Testis (tissue), 3 donors: ENCODE measurements around the gene RPS6KA5. TPM values are rescaled to one million over a fixed set of nuclear protein-coding genes. Genes with fewer than 3 reads are reported as not detected.
"Not testable (repeated sequence)": the region's sequence is repeated elsewhere in the genome, so short reads cannot be mapped to it uniquely, and the experiment has no call there.

Source experiments
- DNase-seq: peaks from one replicate; pipeline ENCODE4 v3.0.0-alpha.2; 2019
- H3K27ac ChIP-seq, 2 donors: fragments of 200-600 bp; sonication (generic); one replicate each; pipeline ENCODE4 v1.5.1; 2019
- H3K27me3 ChIP-seq: fragments of 200-600 bp; sonication (generic); one replicate; pipeline ENCODE4 v1.5.1; 2019
- H3K36me3 ChIP-seq: fragments of 200-600 bp; sonication (generic); one replicate; pipeline ENCODE4 v1.5.1; 2017; ENCODE audit warnings: low read depth; ENCODE audit errors: missing control alignments
- H3K4me1 ChIP-seq: fragments of 200-600 bp; sonication (generic); one replicate; pipeline ENCODE4 v1.5.1; 2019
- H3K4me3 ChIP-seq, 2 donors: fragments of 200-600 bp; sonication (generic); one replicate each; pipeline ENCODE4 v1.5.1; 2017 to 2019
- H3K9me3 ChIP-seq: fragments of 200-600 bp; sonication (generic); one replicate; pipeline ENCODE4 v1.5.1; 2017
- POLR2A ChIP-seq: fragments of 450-650 bp; IDR thresholded peaks from one replicate; pipeline ENCODE4 v1.6.1; 2017; ENCODE audit warnings: antibody characterized with exemption, mild to moderate bottlenecking, moderate library complexity
- WGBS, 2 donors: methylation state at CpG; one replicate each; pipeline ENCODE4 v1.1.5; 2018; 5-methylcytosine and 5-hydroxymethylcytosine counted together
- intact Hi-C: fragments of 100-400 bp; cut with DNase I; formaldehyde crosslinking; loops from one replicate; pipeline ENCODE4 v1.15.1; 2023; ENCODE audit warnings: low total_unique reads
- polyA plus RNA-seq: library from polyadenylated mRNA; stranded (reverse); fragments of 350-450 nt; fragmentation: Illumina TruSeq; extraction: RNeasy Lipid Tissue Mini Kit (QIAGEN cat#74804); gene quantifications from one replicate; pipeline ENCODE4 v1.2.3, GENCODE V29; 2014; ENCODE audit warnings: low read depth, low replicate concordance; ENCODE audit not compliant: insufficient read depth
- total RNA-seq, 2 donors: library from RNA; depleted of rRNA; stranded (reverse); fragments of >200 nt; gene quantifications; one replicate each; pipeline ENCODE4 v1.2.3, GENCODE V29; 2016
- TF ChIP-seq, protein P1 (sequence below), 3 experiments: fragments of 450-650 bp in 2 of 3; fragments of 200-600 bp in 1 of 3; sonication (generic) in 1 of 3; IDR thresholded peaks; one replicate each; pipeline ENCODE4 v1.5.1; 2016 to 2019; ENCODE audit warnings: antibody characterized with exemption in 3 of 3, mild to moderate bottlenecking in 2 of 3, moderate library complexity in 1 of 3

The RPS6KA5 gene
- total and polyA plus RNA-seq, 3 donors from 2014 or later: 6.4 to 11.0 (median 9.4) TPM

DNA sequence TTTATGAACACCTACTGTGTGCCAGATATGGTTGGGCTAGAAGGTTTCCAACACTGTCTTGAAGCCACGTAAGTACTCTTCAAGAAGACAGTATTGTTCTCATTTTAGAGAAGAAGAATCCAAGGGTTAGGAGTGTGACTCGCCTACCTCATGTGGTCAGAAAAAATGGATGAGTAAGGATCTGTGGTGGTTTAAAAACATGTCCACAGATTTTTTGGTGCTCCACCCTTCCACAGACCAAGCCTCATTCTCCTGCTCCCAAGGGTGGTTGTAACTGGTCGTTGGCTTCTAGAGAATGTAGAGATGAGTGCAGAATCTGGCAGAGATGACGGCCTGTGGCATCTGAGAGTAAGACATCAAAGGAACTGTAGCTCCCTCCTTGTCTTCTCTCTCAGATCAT lies 213.9 kb downstream of the RPS6KA5 start:
- no peaks in the 10 kb centered on the region for H3K4me1 ChIP-seq
- DNase-seq: no peak
- intact Hi-C loops: no loop called here
- H3K27ac ChIP-seq: no peak overlapping the region
- no peaks in the 10 kb centered on the region for H3K9me3 ChIP-seq
- TF ChIP-seq, protein P1, sequence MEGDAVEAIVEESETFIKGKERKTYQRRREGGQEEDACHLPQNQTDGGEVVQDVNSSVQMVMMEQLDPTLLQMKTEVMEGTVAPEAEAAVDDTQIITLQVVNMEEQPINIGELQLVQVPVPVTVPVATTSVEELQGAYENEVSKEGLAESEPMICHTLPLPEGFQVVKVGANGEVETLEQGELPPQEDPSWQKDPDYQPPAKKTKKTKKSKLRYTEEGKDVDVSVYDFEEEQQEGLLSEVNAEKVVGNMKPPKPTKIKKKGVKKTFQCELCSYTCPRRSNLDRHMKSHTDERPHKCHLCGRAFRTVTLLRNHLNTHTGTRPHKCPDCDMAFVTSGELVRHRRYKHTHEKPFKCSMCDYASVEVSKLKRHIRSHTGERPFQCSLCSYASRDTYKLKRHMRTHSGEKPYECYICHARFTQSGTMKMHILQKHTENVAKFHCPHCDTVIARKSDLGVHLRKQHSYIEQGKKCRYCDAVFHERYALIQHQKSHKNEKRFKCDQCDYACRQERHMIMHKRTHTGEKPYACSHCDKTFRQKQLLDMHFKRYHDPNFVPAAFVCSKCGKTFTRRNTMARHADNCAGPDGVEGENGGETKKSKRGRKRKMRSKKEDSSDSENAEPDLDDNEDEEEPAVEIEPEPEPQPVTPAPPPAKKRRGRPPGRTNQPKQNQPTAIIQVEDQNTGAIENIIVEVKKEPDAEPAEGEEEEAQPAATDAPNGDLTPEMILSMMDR (IDR thresholded peaks at IDR 0.05): no peak
- no peak for TF ChIP-seq POLR2A
- WGBS, 2 donors: 91 to 95% methylated on average over 4 of the region's 4 CpGs
- no peaks in the 10 kb centered on the region for H3K36me3 ChIP-seq
- H3K4me3 ChIP-seq: no peak overlapping the region
- H3K27me3 ChIP-seq: no peaks in the 10 kb centered on the region

DNA sequence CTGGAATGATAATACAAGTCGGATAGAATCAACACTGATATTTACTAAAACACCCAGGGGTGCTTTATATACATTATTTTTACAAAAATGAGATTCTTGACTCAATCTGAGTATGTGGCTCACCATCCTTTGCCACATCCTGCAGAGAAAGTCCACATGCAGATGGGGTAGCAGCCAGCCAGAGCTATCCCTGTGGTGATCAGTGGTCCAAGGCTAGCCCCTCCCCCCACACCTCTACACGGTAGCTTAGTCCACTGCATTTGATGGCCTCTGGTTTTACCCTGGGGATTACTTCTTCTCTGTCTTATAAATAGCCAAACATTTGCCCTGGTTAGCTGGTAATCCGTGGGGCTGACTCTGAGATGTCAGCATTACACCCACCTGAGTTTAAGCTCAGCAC lies 216.1 kb downstream of the RPS6KA5 start:
- intact Hi-C loops: no loop called here
- DNase-seq: no peak
- no peak overlapping the region for H3K27ac ChIP-seq
- no peaks in the 10 kb centered on the region for H3K9me3 ChIP-seq
- H3K4me3 ChIP-seq: no peak overlapping the region
- H3K27me3 ChIP-seq: no peaks in the 10 kb centered on the region
- TF ChIP-seq, protein P1 (IDR thresholded peaks at IDR 0.05): no peak
- no peak for TF ChIP-seq POLR2A
- no peaks in the 10 kb centered on the region for H3K36me3 ChIP-seq
- peaks cover 3% of the 10 kb centered on the region for H3K4me1 ChIP-seq
- WGBS, 2 donors: 83 to 96% methylated on average over 3 of the region's 3 CpGs

DNA sequence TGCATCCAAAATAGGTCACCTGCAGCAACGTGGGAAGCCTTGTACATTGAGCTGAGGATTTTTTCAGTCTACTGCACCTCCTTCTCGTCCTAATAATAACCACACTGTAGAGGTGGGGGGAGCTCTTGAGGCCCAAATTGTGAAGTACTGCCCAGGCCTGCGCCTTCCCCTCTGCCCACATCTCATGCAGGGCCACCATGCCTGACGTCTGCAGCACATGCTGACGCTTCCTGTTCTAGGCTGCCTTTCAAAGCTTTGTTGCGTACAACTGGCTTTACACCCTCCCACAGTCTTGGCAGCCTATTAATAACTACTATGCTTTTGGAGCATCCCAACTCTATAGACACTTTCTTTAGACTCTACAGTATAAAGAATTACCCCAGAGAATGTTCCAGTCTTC lies 217.7 kb downstream of the RPS6KA5 start:
- no peak for TF ChIP-seq POLR2A
- TF ChIP-seq, protein P1 (IDR thresholded peaks at IDR 0.05): no peak
- H3K4me3 ChIP-seq: no peak overlapping the region
- DNase-seq: peak; percentile 20
- WGBS, 2 donors: 74 to 79% methylated on average over 6 of the region's 6 CpGs
- H3K36me3 ChIP-seq: no peaks in the 10 kb centered on the region
- H3K9me3 ChIP-seq: no peaks in the 10 kb centered on the region
- H3K27me3 ChIP-seq: no peaks in the 10 kb centered on the region
- intact Hi-C loops: no loop called here
- no peak overlapping the region for H3K27ac ChIP-seq
- peaks cover 7% of the 10 kb centered on the region for H3K4me1 ChIP-seq

DNA sequence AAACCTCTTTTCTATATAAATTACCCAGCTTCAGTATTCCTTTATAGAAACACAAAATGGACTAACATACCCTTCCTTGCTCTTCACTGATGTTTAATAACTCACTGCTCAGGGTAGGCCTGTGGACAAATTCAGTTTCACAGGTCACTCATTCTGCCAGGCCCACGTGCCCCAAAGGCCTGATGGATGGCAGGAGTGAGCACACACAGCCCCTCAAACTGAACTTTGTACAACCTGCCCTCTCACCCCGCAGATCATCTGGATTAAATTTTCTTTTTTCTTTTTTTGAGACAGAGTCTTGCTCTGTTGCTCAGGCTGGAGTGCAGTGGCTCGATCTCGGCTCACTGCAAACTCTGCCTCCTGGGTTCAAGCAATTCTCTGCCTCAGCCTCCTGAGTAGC lies 219.8 kb downstream of the RPS6KA5 start:
- 92 to 99% methylated on average over 4 of the region's 4 CpGs for WGBS, 2 donors
- H3K27ac ChIP-seq, H3K36me3 ChIP-seq, H3K27me3 ChIP-seq, DNase-seq, H3K4me1 ChIP-seq, H3K9me3 ChIP-seq, H3K4me3 ChIP-seq, intact Hi-C loops: not testable (repeated sequence)

DNA sequence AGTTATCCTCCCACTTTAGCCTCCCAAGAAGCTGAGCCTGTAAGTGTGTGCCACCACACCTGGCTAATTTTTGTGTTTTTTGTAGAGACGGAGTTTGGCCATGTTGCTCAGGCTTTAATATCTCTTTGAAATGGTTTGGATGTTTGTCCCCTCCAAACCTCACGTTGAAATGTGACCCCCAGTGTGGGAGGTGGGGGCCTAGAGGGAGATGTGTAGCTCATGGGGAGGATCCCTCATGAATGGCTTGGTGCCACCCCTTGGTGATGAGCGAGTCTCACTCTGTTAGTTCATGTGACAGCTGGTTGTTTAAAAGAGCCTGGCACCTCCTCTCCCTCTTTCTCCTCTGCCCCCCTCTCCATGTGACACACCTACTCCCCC lies 220.6 kb downstream of the RPS6KA5 start:
- Histone ChIP-seq H3K36me3 (no peaks in the 10 kb centered on the region), H3K27ac (peak overlapping the region in 1 of 2 donors; percentile 60), H3K4me1 (peaks cover 7% of the 10 kb centered on the region), H3K4me3 (no peak overlapping the region), H3K9me3 (no peaks in the 10 kb centered on the region), H3K27me3 (no peaks in the 10 kb centered on the region)
- intact Hi-C loops: no loop called here
- whole genome bisulfite sequencing, 2 donors: 83 to 90% methylated on average over 3 of the region's 3 CpGs
- DNase-seq: peak; percentile 4
- no peak for TF ChIP-seq POLR2A
- TF ChIP-seq, protein P1 (IDR thresholded peaks at IDR 0.05): no peak
